ENCODE data around the gene OR52L1.

DNA sequence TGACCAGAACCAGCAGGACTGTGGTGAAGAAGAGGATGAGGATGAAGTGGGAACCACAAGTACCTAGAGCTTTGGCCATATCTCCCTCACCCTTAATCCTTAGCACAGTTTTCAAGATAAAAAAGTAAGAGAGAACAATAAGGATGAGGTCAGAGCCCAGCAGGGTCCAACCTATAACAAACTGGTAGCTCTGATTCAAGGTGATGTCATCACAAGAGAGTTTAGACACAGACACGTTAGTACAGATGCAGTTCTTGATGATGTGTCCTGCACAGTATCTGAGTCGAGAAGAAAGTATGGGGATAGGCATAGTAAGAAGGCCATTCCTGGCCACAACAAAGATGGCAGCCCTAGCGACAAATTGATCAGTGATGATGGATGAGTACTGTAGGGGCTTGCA is 19.1 kb downstream of the OR52L1 start:
- TF ChIP-seq POLR2A (IDR thresholded peaks at IDR 0.05), result no peak
- TF ChIP-seq, protein P1, sequence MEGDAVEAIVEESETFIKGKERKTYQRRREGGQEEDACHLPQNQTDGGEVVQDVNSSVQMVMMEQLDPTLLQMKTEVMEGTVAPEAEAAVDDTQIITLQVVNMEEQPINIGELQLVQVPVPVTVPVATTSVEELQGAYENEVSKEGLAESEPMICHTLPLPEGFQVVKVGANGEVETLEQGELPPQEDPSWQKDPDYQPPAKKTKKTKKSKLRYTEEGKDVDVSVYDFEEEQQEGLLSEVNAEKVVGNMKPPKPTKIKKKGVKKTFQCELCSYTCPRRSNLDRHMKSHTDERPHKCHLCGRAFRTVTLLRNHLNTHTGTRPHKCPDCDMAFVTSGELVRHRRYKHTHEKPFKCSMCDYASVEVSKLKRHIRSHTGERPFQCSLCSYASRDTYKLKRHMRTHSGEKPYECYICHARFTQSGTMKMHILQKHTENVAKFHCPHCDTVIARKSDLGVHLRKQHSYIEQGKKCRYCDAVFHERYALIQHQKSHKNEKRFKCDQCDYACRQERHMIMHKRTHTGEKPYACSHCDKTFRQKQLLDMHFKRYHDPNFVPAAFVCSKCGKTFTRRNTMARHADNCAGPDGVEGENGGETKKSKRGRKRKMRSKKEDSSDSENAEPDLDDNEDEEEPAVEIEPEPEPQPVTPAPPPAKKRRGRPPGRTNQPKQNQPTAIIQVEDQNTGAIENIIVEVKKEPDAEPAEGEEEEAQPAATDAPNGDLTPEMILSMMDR (IDR thresholded peaks at IDR 0.05), result no peak

All from adrenal gland (tissue), 5 donors.